Bronchial epithelial cell (primary cell): ENCODE data around the gene CRB1. TPM values are rescaled to one million over a fixed set of nuclear protein-coding genes. Genes with fewer than 3 reads are reported as not detected.

Experiments
- DNase-seq: peaks from one replicate; pipeline ENCODE4 v3.0.0-alpha.2; 2010; ENCODE audit warnings: low read depth
- FAIRE-seq: peaks from 2 replicates; lab custom pipeline; 2011; peaks lifted over from hg19 to GRCh38; lab: Jason Lieb, UNC
- H3K27me3 ChIP-seq: 2 replicates; pipeline ENCODE4 v1.5.1; 2011; ENCODE audit warnings: low read length; ENCODE audit not compliant: control insufficient read depth, insufficient read depth
- H3K36me3 ChIP-seq: 2 replicates; pipeline ENCODE4 v1.5.1; 2011; ENCODE audit warnings: low read length; ENCODE audit not compliant: control insufficient read depth, insufficient read depth
- H3K4me3 ChIP-seq: 2 replicates; pipeline ENCODE4 v1.5.1; 2011; ENCODE audit warnings: mild to moderate bottlenecking, low read depth, low read length, control low read depth
- CTCF ChIP-seq: IDR thresholded peaks from 2 replicates; pipeline ENCODE4 v1.5.1; 2011; ENCODE audit warnings: mild to moderate bottlenecking, moderate library complexity, low read length, control low read depth, inconsistent platforms; ENCODE audit not compliant: insufficient read depth, severe bottlenecking
- total RNA-seq: library from RNA; depleted of rRNA; stranded (reverse); fragments of >200 nt; gene quantifications from 2 replicates; pipeline ENCODE4 v1.2.1, GENCODE V29; 2014

CRB1 gene
- total RNA-seq, 1 donor from 2014 or later: under 0.01 TPM

GRCh38 chr1:197225611-197226010 lies 42.4 kb upstream of the CRB1 start:
- Histone ChIP-seq H3K4me3 (no peak overlapping the region), H3K36me3 (no peaks in the 10 kb centered on the region), H3K27me3 (no peaks in the 10 kb centered on the region)
- FAIRE-seq (no peak), DNase-seq (no peak)
- no peak for TF ChIP-seq CTCF

GRCh38 chr1:197234581-197234980 lies 33.5 kb upstream of the CRB1 start:
- Histone ChIP-seq H3K27me3 (no peaks in the 10 kb centered on the region), H3K4me3 (no peak overlapping the region), H3K36me3 (no peaks in the 10 kb centered on the region)
- DNase-seq (no peak), FAIRE-seq (no peak)
- TF ChIP-seq CTCF: no peak

DNA sequence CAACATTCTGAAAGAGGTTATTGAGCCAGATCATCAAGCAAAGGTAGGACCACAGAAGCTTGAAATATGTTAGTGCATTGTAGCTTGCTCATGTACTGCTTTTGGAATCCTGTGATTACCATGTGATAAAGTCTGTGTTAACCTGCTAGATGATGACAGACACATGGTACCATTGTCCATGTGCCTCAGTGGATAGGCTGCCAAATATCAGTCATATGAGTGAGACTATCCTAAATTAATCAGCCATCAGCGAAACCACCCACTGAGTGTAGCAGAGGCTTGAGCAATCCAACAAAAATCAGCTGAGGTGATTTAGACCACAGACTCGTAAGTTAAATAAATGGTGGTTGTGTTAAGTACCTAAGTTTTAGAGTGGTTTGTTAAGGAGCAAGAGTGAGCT lies 32.7 kb upstream of the CRB1 start:
- no peaks in the 10 kb centered on the region for H3K36me3 ChIP-seq
- TF ChIP-seq CTCF: no peak
- no peak for DNase-seq
- no peak for FAIRE-seq
- no peaks in the 10 kb centered on the region for H3K27me3 ChIP-seq
- no peak overlapping the region for H3K4me3 ChIP-seq

DNA sequence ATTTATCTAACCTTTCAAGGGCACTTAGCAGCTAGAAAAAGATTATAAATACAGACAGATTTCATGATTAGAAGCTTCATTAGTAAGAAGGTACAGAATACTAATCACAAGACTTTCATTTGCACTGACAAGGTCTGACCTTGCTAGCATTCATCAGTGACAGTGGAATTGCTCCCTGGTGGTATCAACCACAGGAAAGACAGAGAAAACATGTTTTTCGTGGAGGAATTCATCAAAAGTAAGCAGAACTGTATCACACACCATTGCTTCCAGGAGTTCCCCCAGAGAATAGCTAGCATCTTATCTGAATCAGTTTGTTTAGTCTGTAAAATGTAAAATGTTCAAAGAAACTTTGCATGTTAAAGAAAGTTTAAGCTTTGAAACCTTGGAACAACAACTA lies 20.6 kb upstream of the CRB1 start:
- FAIRE-seq (no peak), DNase-seq (no peak)
- no peak for TF ChIP-seq CTCF
- Histone ChIP-seq H3K4me3 (no peak overlapping the region), H3K27me3 (no peaks in the 10 kb centered on the region), H3K36me3 (no peaks in the 10 kb centered on the region)

DNA sequence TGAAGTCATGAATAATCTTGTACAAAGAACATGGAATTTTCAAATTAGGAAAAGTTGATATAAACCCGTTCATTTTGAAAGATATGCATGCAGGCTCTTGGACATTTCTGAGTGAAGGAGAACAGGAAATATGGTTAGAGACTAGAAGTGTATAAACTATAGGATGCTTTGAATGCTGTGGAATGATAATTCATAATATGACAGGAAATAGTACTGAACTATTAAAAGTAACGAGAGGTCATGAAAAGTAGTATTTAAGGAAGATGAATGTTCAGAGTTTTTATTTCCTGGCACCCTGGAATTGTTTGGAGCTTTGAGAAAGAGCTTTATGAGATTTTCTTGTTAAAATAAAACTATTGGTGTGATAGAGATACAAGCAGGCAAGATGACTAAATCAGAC lies 18.7 kb upstream of the CRB1 start:
- no peak for FAIRE-seq
- Histone ChIP-seq H3K27me3 (no peaks in the 10 kb centered on the region), H3K4me3 (no peak overlapping the region), H3K36me3 (no peaks in the 10 kb centered on the region)
- TF ChIP-seq CTCF: no peak
- DNase-seq: no peak

GRCh38 chr1:197250616-197251015 lies 17.4 kb upstream of the CRB1 start:
- FAIRE-seq (no peak), DNase-seq (no peak)
- Histone ChIP-seq H3K27me3 (no peaks in the 10 kb centered on the region), H3K36me3 (no peaks in the 10 kb centered on the region), H3K4me3 (no peak overlapping the region)
- TF ChIP-seq CTCF: no peak
